Measurements from ENCODE around the gene ALOX12B. TPM values are rescaled to one million over a fixed set of nuclear protein-coding genes. Genes with fewer than 3 reads are reported as not detected.

ALOX12B gene
- total RNA-seq, 4 donors from 2014 or later = 0.83 TPM; not detected in 3

- no peaks in the 10 kb centered on the region for H3K9me3 ChIP-seq
- peak overlapping the region; percentile 0 to 73 (median 17) for H3K27ac ChIP-seq
- peak overlapping the region; percentile 51 to 75 (median 70) for H3K4me3 ChIP-seq
- DNase-seq = no peak
- TF ChIP-seq POLR2A (IDR thresholded peaks at IDR 0.05) = no peak
- TF ChIP-seq CTCF (IDR thresholded peaks at IDR 0.05) = no peak
- peaks cover 3 to 50% (median 39%) of the 10 kb centered on the region in 4 donors for H3K4me1 ChIP-seq
- H3K27me3 ChIP-seq = peaks cover 0 to 25% of the 10 kb centered on the region in 2 donors
- no peaks in the 10 kb centered on the region for H3K36me3 ChIP-seq
Measured at GRCh38 chr17:8126491-8127066, 39.1 kb upstream of the ALOX12B start.

- H3K9me3 ChIP-seq = no peaks in the 10 kb centered on the region
- H3K27me3 ChIP-seq = peaks cover 0 to 28% of the 10 kb centered on the region in 2 donors
- TF ChIP-seq CTCF (IDR thresholded peaks at IDR 0.05) (no peak), POLR2A (IDR thresholded peaks at IDR 0.05) (no peak)
- H3K4me1 ChIP-seq = peaks cover 3 to 55% (median 44%) of the 10 kb centered on the region in 4 donors
- peak overlapping the region; percentile 51 to 75 (median 70) for H3K4me3 ChIP-seq
- no peak for DNase-seq
- H3K27ac ChIP-seq = peak overlapping the region; percentile 0 to 73 (median 17)
- H3K36me3 ChIP-seq = no peaks in the 10 kb centered on the region
Measured at GRCh38 chr17:8125947-8126490, 38.5 kb upstream of the ALOX12B start.

GRCh38 chr17:8125154-8125946 is 37.8 kb upstream of the ALOX12B start:
- H3K27me3 ChIP-seq = peaks cover 0 to 35% of the 10 kb centered on the region in 2 donors
- peak overlapping the region; percentile 51 to 75 (median 70) for H3K4me3 ChIP-seq
- no peaks in the 10 kb centered on the region for H3K36me3 ChIP-seq
- TF ChIP-seq CTCF (IDR thresholded peaks at IDR 0.05) (no peak), POLR2A (IDR thresholded peaks at IDR 0.05) (no peak)
- peaks cover 3 to 62% (median 50%) of the 10 kb centered on the region in 4 donors for H3K4me1 ChIP-seq
- DNase-seq = peak; percentile 81 to 93 (median 86)
- peak overlapping the region in 2 of 4 donors; percentile 0 to 73 for H3K27ac ChIP-seq
- no peaks in the 10 kb centered on the region for H3K9me3 ChIP-seq

- Histone ChIP-seq H3K27me3 (peaks cover 0 to 35% of the 10 kb centered on the region in 2 donors), H3K4me3 (peak overlapping the region in 3 of 4 donors; percentile 52 to 75 (median 73)), H3K27ac (peak overlapping the region in 1 of 4 donors; percentile 29), H3K36me3 (no peaks in the 10 kb centered on the region), H3K4me1 (peaks cover 3 to 66% (median 52%) of the 10 kb centered on the region in 4 donors), H3K9me3 (no peaks in the 10 kb centered on the region)
- DNase-seq = no peak
- TF ChIP-seq CTCF (IDR thresholded peaks at IDR 0.05) (no peak), POLR2A (IDR thresholded peaks at IDR 0.05) (no peak)
Measured at GRCh38 chr17:8124350-8125153, 37.0 kb upstream of the ALOX12B start.

GRCh38 chr17:8123695-8124349 is 36.3 kb upstream of the ALOX12B start, which contains the start of gene HES7:
Gene HES7 (minus strand): TSS chr17:8124106. CDS start chr17:8124084, 22 bp downstream.
- H3K4me1 ChIP-seq = peaks cover 3 to 66% (median 52%) of the 10 kb centered on the region in 4 donors
- DNase-seq = no peak
- H3K9me3 ChIP-seq = no peaks in the 10 kb centered on the region
- peak within 1 kb of the TSS in 1 of 4 donors; percentile 57 for H3K27ac ChIP-seq
- H3K27me3 ChIP-seq = peaks cover 0 to 35% of the 10 kb centered on the region in 2 donors
- TF ChIP-seq POLR2A (IDR thresholded peaks at IDR 0.05) = no peak
- no peak for TF ChIP-seq CTCF (IDR thresholded peaks at IDR 0.05)
- H3K4me3 ChIP-seq = peak within 1 kb of the TSS; percentile 33 to 75 (median 62)
- H3K36me3 ChIP-seq = no peaks in the 10 kb centered on the region
